OCI-LY1 (cell line): ENCODE measurements around the gene ARPIN.
"Not testable (repeated sequence)": the region's sequence is repeated elsewhere in the genome, so short reads cannot be mapped to it uniquely, and the experiment has no call there.

Source experiments
- EZH2 ChIP-seq: fragments of 200-600 bp; sonication (generic), shearing (Covaris generic); IDR thresholded peaks from 2 replicates; pipeline ENCODE4 v1.8.0; 2017; ENCODE audit warnings: borderline replicate concordance, mixed run types, mild to moderate bottlenecking, antibody characterized with exemption, low read length, moderate library complexity, mixed read lengths
- TF ChIP-seq, protein P1 (sequence below): fragments of 200-600 bp; sonication (generic), shearing (Covaris generic); IDR thresholded peaks from 2 replicates; pipeline ENCODE4 v1.5.1; 2017; ENCODE audit warnings: mild to moderate bottlenecking, antibody characterized with exemption, low read length, moderate library complexity, mixed read lengths

DNA sequence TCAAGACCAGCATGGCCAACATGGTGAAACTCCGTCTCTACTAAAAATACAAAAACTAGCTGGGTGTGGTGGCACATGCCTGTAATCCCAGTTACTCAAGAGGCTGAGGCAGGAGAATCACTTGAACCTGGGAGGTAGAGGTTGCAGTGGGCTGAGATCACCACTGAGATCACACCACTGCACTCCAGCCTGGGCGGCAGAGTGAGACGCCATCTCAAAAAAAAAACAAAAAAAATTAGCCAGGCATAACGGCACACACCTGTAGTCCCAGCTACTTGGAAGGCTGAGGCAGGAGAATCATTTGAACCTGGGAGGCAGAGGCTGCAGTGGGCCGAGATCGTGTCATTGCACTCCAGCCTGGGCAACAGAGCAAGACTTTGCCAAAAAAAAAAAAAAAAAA is 31.0 kb upstream of the ARPIN start:
- TF ChIP-seq, protein P1, sequence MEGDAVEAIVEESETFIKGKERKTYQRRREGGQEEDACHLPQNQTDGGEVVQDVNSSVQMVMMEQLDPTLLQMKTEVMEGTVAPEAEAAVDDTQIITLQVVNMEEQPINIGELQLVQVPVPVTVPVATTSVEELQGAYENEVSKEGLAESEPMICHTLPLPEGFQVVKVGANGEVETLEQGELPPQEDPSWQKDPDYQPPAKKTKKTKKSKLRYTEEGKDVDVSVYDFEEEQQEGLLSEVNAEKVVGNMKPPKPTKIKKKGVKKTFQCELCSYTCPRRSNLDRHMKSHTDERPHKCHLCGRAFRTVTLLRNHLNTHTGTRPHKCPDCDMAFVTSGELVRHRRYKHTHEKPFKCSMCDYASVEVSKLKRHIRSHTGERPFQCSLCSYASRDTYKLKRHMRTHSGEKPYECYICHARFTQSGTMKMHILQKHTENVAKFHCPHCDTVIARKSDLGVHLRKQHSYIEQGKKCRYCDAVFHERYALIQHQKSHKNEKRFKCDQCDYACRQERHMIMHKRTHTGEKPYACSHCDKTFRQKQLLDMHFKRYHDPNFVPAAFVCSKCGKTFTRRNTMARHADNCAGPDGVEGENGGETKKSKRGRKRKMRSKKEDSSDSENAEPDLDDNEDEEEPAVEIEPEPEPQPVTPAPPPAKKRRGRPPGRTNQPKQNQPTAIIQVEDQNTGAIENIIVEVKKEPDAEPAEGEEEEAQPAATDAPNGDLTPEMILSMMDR: not testable (repeated sequence)
- not testable (repeated sequence) for TF ChIP-seq EZH2
